Peyer's patch (tissue), 4 donors: ENCODE data around the gene CALML3.

Experiments used
- CTCF ChIP-seq, 6 experiments: fragments of 450-650 bp in 4 of 6; fragments of 200-600 bp in 2 of 6; sonication (generic) in 1 of 6; IDR thresholded peaks; one replicate each; pipeline ENCODE4 v1.5.1; 2017 to 2019; ENCODE audit warnings: antibody characterized with exemption in 6 of 6, mild to moderate bottlenecking in 3 of 6, moderate library complexity in 1 of 6
- POLR2A ChIP-seq, 2 donors: fragments of 450-650 bp; IDR thresholded peaks; one replicate each; pipeline ENCODE4 v1.5.1; 2017; ENCODE audit warnings: antibody characterized with exemption in 2 of 2, mild to moderate bottlenecking in 2 of 2, moderate library complexity in 2 of 2

DNA sequence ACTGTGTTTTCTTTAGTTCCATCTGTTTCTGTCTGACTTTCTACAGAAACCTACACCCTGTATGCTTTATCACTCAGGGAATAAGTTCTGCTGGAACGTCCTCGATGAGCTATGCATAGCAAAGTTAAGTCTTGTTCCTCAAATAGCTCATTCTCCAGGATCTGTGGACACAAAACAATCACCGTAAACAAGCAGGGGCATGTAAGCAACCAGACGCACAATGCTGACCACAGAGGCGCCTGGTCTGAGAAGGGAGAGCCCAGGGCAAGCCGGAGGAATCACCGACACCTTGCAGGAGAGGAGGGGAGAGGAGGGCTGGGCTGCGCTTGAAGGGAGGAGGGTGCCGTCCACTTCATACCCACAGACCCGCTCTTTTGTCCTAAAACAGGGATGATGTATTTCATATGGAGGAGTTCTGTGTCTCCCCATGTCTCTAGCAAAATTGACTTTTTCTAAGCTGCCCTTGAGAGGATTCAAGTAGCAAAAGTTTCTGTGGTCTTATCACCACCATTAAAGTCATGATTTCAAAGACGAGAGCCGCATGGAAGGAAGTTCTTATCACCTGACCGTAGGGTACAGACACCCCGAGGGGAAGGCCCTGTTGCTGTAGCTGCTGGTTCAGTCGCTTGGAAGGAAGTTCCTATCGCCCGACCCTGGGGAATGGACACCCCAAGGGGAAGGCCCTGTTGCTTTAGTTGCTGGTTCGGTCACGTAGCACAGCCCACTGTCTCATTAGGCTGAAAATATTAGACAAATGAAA is 14.3 kb downstream of the CALML3 start:
- TF ChIP-seq CTCF (IDR thresholded peaks at IDR 0.05) (no peak), POLR2A (IDR thresholded peaks at IDR 0.05) (no peak)
